G401 (cell line): Measurements from ENCODE around the gene NTM. TPM values are rescaled to one million over a fixed set of nuclear protein-coding genes. Genes with fewer than 3 reads are reported as not detected.

Experiments
- DNase-seq: peaks from one replicate; pipeline ENCODE4 v3.0.0-alpha.2; 2015; ENCODE audit warnings: low spot score
- in situ Hi-C: cut with HindIII; loops from 2 replicates; pipeline ENCODE4 v1.10.0; 2016; ENCODE audit warnings: low sequenced_read_pairs, mixed read lengths
- total RNA-seq: library from RNA; depleted of rRNA; stranded (reverse); fragments of >200 nt; shearing (Covaris generic); gene quantifications from 2 replicates; pipeline ENCODE4 v1.2.3, GENCODE V29; 2014

The NTM gene
- total RNA-seq, 1 experiment from 2014 or later: 11.4 TPM

- in situ Hi-C loops: no loop called here
- DNase-seq: peak; percentile 13
Measured at GRCh38 chr11:131530407-131530806, 160.0 kb downstream of the NTM start.

- in situ Hi-C loops: no loop called here
- no peak for DNase-seq
Measured at GRCh38 chr11:131533149-131533548, 162.7 kb downstream of the NTM start.

- DNase-seq: no peak
- in situ Hi-C loops: no loop called here
Measured at GRCh38 chr11:131533998-131534397, 163.6 kb downstream of the NTM start.

GRCh38 chr11:131534611-131535010 lies 164.2 kb downstream of the NTM start:
- in situ Hi-C loops: no loop called here
- peak; percentile 8 for DNase-seq

GRCh38 chr11:131536159-131536558 lies 165.7 kb downstream of the NTM start:
- no peak for DNase-seq
- in situ Hi-C loops: no loop called here

- DNase-seq: no peak
- in situ Hi-C loops: no loop called here
Measured at GRCh38 chr11:131537196-131537595, 166.8 kb downstream of the NTM start.

GRCh38 chr11:131537748-131538147 lies 167.3 kb downstream of the NTM start:
- in situ Hi-C loops: no loop called here
- DNase-seq: no peak

- in situ Hi-C loops: no loop called here
- DNase-seq: no peak
Measured at GRCh38 chr11:131538322-131538721, 167.9 kb downstream of the NTM start.

- no peak for DNase-seq
- in situ Hi-C loops: no loop called here
Measured at GRCh38 chr11:131540676-131541075, 170.3 kb downstream of the NTM start.

GRCh38 chr11:131543389-131544025 lies 173.1 kb downstream of the NTM start:
- no peak for DNase-seq
- in situ Hi-C loops: no loop called here

GRCh38 chr11:131544591-131544990 lies 174.2 kb downstream of the NTM start:
- no peak for DNase-seq
- in situ Hi-C loops: no loop called here

GRCh38 chr11:131546218-131546895 lies 175.9 kb downstream of the NTM start:
- peak; percentile 12 for DNase-seq

GRCh38 chr11:131549099-131549498 lies 178.7 kb downstream of the NTM start:
- no peak for DNase-seq
- in situ Hi-C loops: no loop called here

More at GRCh38 chr11:131546218-131546895, 175.9 kb downstream of the NTM start:
- in situ Hi-C loops: no loop called here

- DNase-seq: no peak
- in situ Hi-C loops: no loop called here
Measured at GRCh38 chr11:131549770-131550169, 179.4 kb downstream of the NTM start.

- DNase-seq: no peak
- in situ Hi-C loops: no loop called here
Measured at GRCh38 chr11:131560287-131560686, 189.9 kb downstream of the NTM start.

GRCh38 chr11:131561501-131561900 lies 191.1 kb downstream of the NTM start:
- no peak for DNase-seq

GRCh38 chr11:131561972-131562371 lies 191.6 kb downstream of the NTM start:
- in situ Hi-C loops: no loop called here
- DNase-seq: no peak

More at GRCh38 chr11:131561501-131561900, 191.1 kb downstream of the NTM start:
- in situ Hi-C loops: no loop called here

- in situ Hi-C loops: no loop called here
- no peak for DNase-seq
Measured at GRCh38 chr11:131568318-131568717, 197.9 kb downstream of the NTM start.

GRCh38 chr11:131571571-131571970 lies 201.2 kb downstream of the NTM start:
- DNase-seq: no peak
- in situ Hi-C loops: no loop called here

GRCh38 chr11:131572423-131572822 lies 202.0 kb downstream of the NTM start:
- in situ Hi-C loops: no loop called here

GRCh38 chr11:131579932-131580387 lies 209.5 kb downstream of the NTM start:
- in situ Hi-C loops: no loop called here
- peak; percentile 43 for DNase-seq

More at GRCh38 chr11:131572423-131572822, 202.0 kb downstream of the NTM start:
- no peak for DNase-seq
